DMS53 (cell line): ENCODE data around the gene TTC22.

ENCODE experiments used
- DNase-seq: peaks from one replicate; lab custom pipeline; 2025; lab: John Stamatoyannopoulos, UW

Gene TTC22

GRCh38 chr1:54808443-54809207, 7.5 kb upstream of the TTC22 start:
- DNase-seq, result no peak

GRCh38 chr1:54807756-54808155, 6.6 kb upstream of the TTC22 start:
- no peak for DNase-seq

GRCh38 chr1:54806931-54807611, 5.9 kb upstream of the TTC22 start:
- no peak for DNase-seq

GRCh38 chr1:54805981-54806381, 4.9 kb upstream of the TTC22 start:
- DNase-seq, result no peak

GRCh38 chr1:54805466-54805865, 4.3 kb upstream of the TTC22 start:
- DNase-seq, result no peak

- no peak for DNase-seq
Observed at GRCh38 chr1:54804471-54805132, 3.5 kb upstream of the TTC22 start.

- DNase-seq, result no peak
Observed at GRCh38 chr1:54803761-54804470, 2.8 kb upstream of the TTC22 start.

GRCh38 chr1:54800041-54800898, 853 bp downstream of the TTC22 start:
- peak; percentile 59 for DNase-seq

GRCh38 chr1:54798769-54799641, 2.1 kb downstream of the TTC22 start:
- peak; percentile 48 for DNase-seq

GRCh38 chr1:54798206-54798605, 2.9 kb downstream of the TTC22 start:
- DNase-seq, result no peak

- DNase-seq, result no peak
Observed at GRCh38 chr1:54796902-54797301, 4.2 kb downstream of the TTC22 start.

- DNase-seq, result peak; percentile 27
Observed at GRCh38 chr1:54795841-54796468, 5.2 kb downstream of the TTC22 start.

- peak; percentile 42 for DNase-seq
Observed at GRCh38 chr1:54795356-54795665, 5.8 kb downstream of the TTC22 start.

GRCh38 chr1:54794451-54795355, 6.4 kb downstream of the TTC22 start:
- DNase-seq, result peak; percentile 77

GRCh38 chr1:54792686-54793282, 8.3 kb downstream of the TTC22 start:
- DNase-seq, result no peak

- DNase-seq, result peak; percentile 78
Observed at GRCh38 chr1:54791880-54792522, 9.1 kb downstream of the TTC22 start.

- no peak for DNase-seq
Observed at GRCh38 chr1:54788459-54788858, 12.7 kb downstream of the TTC22 start.

GRCh38 chr1:54787604-54788003, 13.5 kb downstream of the TTC22 start:
- no peak for DNase-seq
